Measurements from ENCODE around the gene ST3GAL2. TPM values are rescaled to one million over a fixed set of nuclear protein-coding genes. Genes with fewer than 3 reads are reported as not detected.
"Not testable (repeated sequence)": the region's sequence is repeated elsewhere in the genome, so short reads cannot be mapped to it uniquely, and the experiment has no call there.

The ST3GAL2 gene
- total RNA-seq, 2 donors from 2014 or later = 11.8 to 14.4 TPM

GRCh38 chr16:70455910-70456309 is 17.0 kb upstream of the ST3GAL2 start:
- Mint-ChIP-seq H3K27me3 (no peaks in the 10 kb centered on the region), H3K4me3 (no peak overlapping the region), H3K27ac (peak overlapping the region; percentile 92), H3K4me1 (peaks cover 18% of the 10 kb centered on the region), H3K36me3 (ENCODE audit: low read depth) (no peaks in the 10 kb centered on the region)
- DNase-seq (no peak), ATAC-seq (no peak)
- no peaks in the 10 kb centered on the region for H3K9me3 ChIP-seq (ENCODE audit: control insufficient read depth, low read length, poor library complexity, severe bottlenecking)

GRCh38 chr16:70454222-70455034 is 15.5 kb upstream of the ST3GAL2 start, which contains the start of gene FCSK:
Gene FCSK, plus strand, starts transcription at chr16:70454595. Its CDS starts 8,596 bp downstream, at chr16:70463191.
- peak within 1 kb of the TSS; percentile 94 for H3K4me3 Mint-ChIP-seq
- H3K4me1 Mint-ChIP-seq = peaks cover 18% of the 10 kb centered on the region
- ATAC-seq (peak; percentile 95), DNase-seq (peak; percentile 49 to 62 (median 58))
- peak within 1 kb of the TSS; percentile 92 for H3K27ac Mint-ChIP-seq
- H3K9me3 ChIP-seq (ENCODE audit: control insufficient read depth, low read length, poor library complexity, severe bottlenecking) = no peaks in the 10 kb centered on the region
- no peaks in the 10 kb centered on the region for H3K27me3 Mint-ChIP-seq
- no peaks in the 10 kb centered on the region for H3K36me3 Mint-ChIP-seq (ENCODE audit: low read depth)

GRCh38 chr16:70453892-70454221 is 15.0 kb upstream of the ST3GAL2 start:
- no peaks in the 10 kb centered on the region for H3K9me3 ChIP-seq (ENCODE audit: control insufficient read depth, low read length, poor library complexity, severe bottlenecking)
- DNase-seq (no peak), ATAC-seq (no peak)
- peak overlapping the region; percentile 94 for H3K4me3 Mint-ChIP-seq
- H3K36me3 Mint-ChIP-seq (ENCODE audit: low read depth) = no peaks in the 10 kb centered on the region
- H3K27me3 Mint-ChIP-seq = no peaks in the 10 kb centered on the region
- peaks cover 18% of the 10 kb centered on the region for H3K4me1 Mint-ChIP-seq
- peak overlapping the region; percentile 92 for H3K27ac Mint-ChIP-seq

- no peaks in the 10 kb centered on the region for H3K9me3 ChIP-seq (ENCODE audit: control insufficient read depth, low read length, poor library complexity, severe bottlenecking)
- H3K27me3 Mint-ChIP-seq = no peaks in the 10 kb centered on the region
- DNase-seq (no peak), ATAC-seq (no peak)
- peak overlapping the region; percentile 94 for H3K4me3 Mint-ChIP-seq
- H3K27ac Mint-ChIP-seq = peak overlapping the region; percentile 92
- H3K36me3 Mint-ChIP-seq (ENCODE audit: low read depth) = no peaks in the 10 kb centered on the region
- H3K4me1 Mint-ChIP-seq = peaks cover 18% of the 10 kb centered on the region
These were observed 14.4 kb upstream of the ST3GAL2 start for GRCh38 chr16:70453117-70453891.

- not testable (repeated sequence) for H3K27me3 Mint-ChIP-seq; H3K36me3 Mint-ChIP-seq (ENCODE audit: low read depth); H3K9me3 ChIP-seq (ENCODE audit: control insufficient read depth, low read length, poor library complexity, severe bottlenecking); DNase-seq; H3K4me3 Mint-ChIP-seq; ATAC-seq; H3K27ac Mint-ChIP-seq
- peaks cover 13% of the 10 kb centered on the region for H3K4me1 Mint-ChIP-seq
These were observed 12.1 kb upstream of the ST3GAL2 start for GRCh38 chr16:70451004-70451340.

- H3K36me3 Mint-ChIP-seq (ENCODE audit: low read depth); H3K27me3 Mint-ChIP-seq; H3K27ac Mint-ChIP-seq; ATAC-seq; H3K4me3 Mint-ChIP-seq; H3K9me3 ChIP-seq (ENCODE audit: control insufficient read depth, low read length, poor library complexity, severe bottlenecking); DNase-seq: not testable (repeated sequence)
- H3K4me1 Mint-ChIP-seq = peaks cover 11% of the 10 kb centered on the region
These were observed 11.5 kb upstream of the ST3GAL2 start for GRCh38 chr16:70450142-70451003.

- no peaks in the 10 kb centered on the region for H3K27me3 Mint-ChIP-seq
- no peaks in the 10 kb centered on the region for H3K9me3 ChIP-seq (ENCODE audit: control insufficient read depth, low read length, poor library complexity, severe bottlenecking)
- H3K27ac Mint-ChIP-seq = no peak overlapping the region
- no peaks in the 10 kb centered on the region for H3K36me3 Mint-ChIP-seq (ENCODE audit: low read depth)
- DNase-seq = no peak
- H3K4me1 Mint-ChIP-seq = peaks cover 4% of the 10 kb centered on the region
- no peak overlapping the region for H3K4me3 Mint-ChIP-seq
- no peak for ATAC-seq
These were observed 9.2 kb upstream of the ST3GAL2 start for GRCh38 chr16:70448075-70448474.

GRCh38 chr16:70444249-70445063 is 5.6 kb upstream of the ST3GAL2 start:
- Mint-ChIP-seq H3K36me3 (ENCODE audit: low read depth) (no peaks in the 10 kb centered on the region), H3K27ac (no peak overlapping the region), H3K27me3 (no peaks in the 10 kb centered on the region), H3K4me3 (no peak overlapping the region), H3K4me1 (no peaks in the 10 kb centered on the region)
- DNase-seq (no peak), ATAC-seq (no peak)
- H3K9me3 ChIP-seq (ENCODE audit: control insufficient read depth, low read length, poor library complexity, severe bottlenecking) = no peaks in the 10 kb centered on the region

GRCh38 chr16:70442344-70442743 is 3.4 kb upstream of the ST3GAL2 start:
- H3K4me3 Mint-ChIP-seq = no peak overlapping the region
- H3K4me1 Mint-ChIP-seq = peaks cover 14% of the 10 kb centered on the region
- ATAC-seq (no peak), DNase-seq (no peak)
- peaks cover 5% of the 10 kb centered on the region for H3K36me3 Mint-ChIP-seq (ENCODE audit: low read depth)
- no peaks in the 10 kb centered on the region for H3K9me3 ChIP-seq (ENCODE audit: control insufficient read depth, low read length, poor library complexity, severe bottlenecking)
- H3K27me3 Mint-ChIP-seq = no peaks in the 10 kb centered on the region
- no peak overlapping the region for H3K27ac Mint-ChIP-seq

GRCh38 chr16:70441406-70441990 is 2.6 kb upstream of the ST3GAL2 start:
- Mint-ChIP-seq H3K36me3 (ENCODE audit: low read depth) (peaks cover 5% of the 10 kb centered on the region), H3K27ac (no peak overlapping the region), H3K4me3 (no peak overlapping the region), H3K4me1 (peaks cover 20% of the 10 kb centered on the region), H3K27me3 (no peaks in the 10 kb centered on the region)
- H3K9me3 ChIP-seq (ENCODE audit: control insufficient read depth, low read length, poor library complexity, severe bottlenecking) = no peaks in the 10 kb centered on the region
- DNase-seq = no peak
- no peak for ATAC-seq

- H3K27ac Mint-ChIP-seq = no peak overlapping the region
- H3K9me3 ChIP-seq (ENCODE audit: control insufficient read depth, low read length, poor library complexity, severe bottlenecking) = no peaks in the 10 kb centered on the region
- no peak for DNase-seq
These were observed 1.3 kb upstream of the ST3GAL2 start for GRCh38 chr16:70440009-70440692.

GRCh38 chr16:70438585-70438968 is 323 bp downstream of the ST3GAL2 start:
- Mint-ChIP-seq H3K4me3 (peak overlapping the region; percentile 99), H3K27ac (peak overlapping the region; percentile 94), H3K27me3 (no peaks in the 10 kb centered on the region), H3K36me3 (ENCODE audit: low read depth) (peaks cover 5% of the 10 kb centered on the region), H3K4me1 (peaks cover 26% of the 10 kb centered on the region)
- DNase-seq (no peak), ATAC-seq (no peak)
- no peaks in the 10 kb centered on the region for H3K9me3 ChIP-seq (ENCODE audit: control insufficient read depth, low read length, poor library complexity, severe bottlenecking)

More at GRCh38 chr16:70440009-70440692, 1.3 kb upstream of the ST3GAL2 start:
- peaks cover 22% of the 10 kb centered on the region for H3K4me1 Mint-ChIP-seq
- no peak for ATAC-seq
- peaks cover 5% of the 10 kb centered on the region for H3K36me3 Mint-ChIP-seq (ENCODE audit: low read depth)
- H3K27me3 Mint-ChIP-seq = no peaks in the 10 kb centered on the region
- H3K4me3 Mint-ChIP-seq = peak overlapping the region; percentile 92

Data from T-helper 17 cell (primary cell).